Karpas-422 (cell line): Measurements from ENCODE around the gene SLF2. TPM values are rescaled to one million over a fixed set of nuclear protein-coding genes. Genes with fewer than 3 reads are reported as not detected.

Experiments
- DNase-seq: peaks from one replicate; pipeline ENCODE4 v3.0.0-alpha.2; 2015
- H2AFZ ChIP-seq: fragments of 200-600 bp; sonication (generic); 2 replicates; pipeline ENCODE4 v1.6.1; 2014; ENCODE audit warnings: antibody characterized with exemption, low read length, mixed read lengths
- H3K27ac ChIP-seq: fragments of 200-600 bp; sonication (generic); 2 replicates; pipeline ENCODE4 v1.5.1; 2014; ENCODE audit warnings: mild to moderate bottlenecking, low read length, moderate library complexity
- H3K27me3 ChIP-seq: fragments of 200-600 bp; sonication (generic); 2 replicates; pipeline ENCODE4 v1.6.1; 2014; ENCODE audit warnings: low read length, mixed read lengths
- H3K36me3 ChIP-seq: fragments of 200-600 bp; sonication (generic); 2 replicates; pipeline ENCODE4 v1.6.1; 2014; ENCODE audit warnings: low read length, mixed read lengths; ENCODE audit not compliant: insufficient read depth
- H3K4me1 ChIP-seq: fragments of 200-600 bp; sonication (generic); 2 replicates; pipeline ENCODE4 v1.6.1; 2014; ENCODE audit warnings: mild to moderate bottlenecking, low read length, mixed read lengths
- H3K4me2 ChIP-seq: fragments of 200-600 bp; sonication (generic); 2 replicates; pipeline ENCODE4 v1.6.1; 2014; ENCODE audit warnings: low read length, low read depth, mild to moderate bottlenecking; ENCODE audit not compliant: poor library complexity, severe bottlenecking
- H3K4me3 ChIP-seq: fragments of 200-600 bp; sonication (generic); 2 replicates; pipeline ENCODE4 v1.5.1; 2014; ENCODE audit warnings: mild to moderate bottlenecking, antibody characterized with exemption, low read length, mixed read lengths
- H3K79me2 ChIP-seq: fragments of 200-600 bp; sonication (generic); 2 replicates; pipeline ENCODE4 v1.6.1; 2014; ENCODE audit warnings: mild to moderate bottlenecking, low read length, mixed read lengths
- H3K9ac ChIP-seq: fragments of 200-600 bp; sonication (generic); 2 replicates; pipeline ENCODE4 v1.6.0; 2014; ENCODE audit warnings: low read length
- H3K9me2 ChIP-seq: fragments of 200-600 bp; sonication (generic), shearing (Covaris generic); replicated peaks from 2 replicates; pipeline ENCODE4 v1.6.0; 2014; ENCODE audit warnings: mild to moderate bottlenecking, low read length, moderate library complexity; ENCODE audit not compliant: insufficient read depth
- H3K9me3 ChIP-seq: fragments of 300-700, 200-600 bp; sonication (generic); 2 replicates; pipeline ENCODE4 v1.6.1; 2014; ENCODE audit warnings: low read length, mixed read lengths
- H4K20me1 ChIP-seq: fragments of 200-600 bp; sonication (generic); 2 replicates; pipeline ENCODE4 v1.6.1; 2014; ENCODE audit warnings: mild to moderate bottlenecking, antibody characterized with exemption, low read length, low read depth; ENCODE audit not compliant: insufficient read depth
- total RNA-seq: library from RNA; depleted of rRNA; stranded (reverse); fragments of >200 nt; shearing (Covaris generic); gene quantifications from 2 replicates; pipeline ENCODE4 v1.2.3, GENCODE V29; 2014; ENCODE audit warnings: low replicate concordance

SLF2 gene
- total RNA-seq, 1 experiment from 2014 or later: 52.4 TPM

DNA sequence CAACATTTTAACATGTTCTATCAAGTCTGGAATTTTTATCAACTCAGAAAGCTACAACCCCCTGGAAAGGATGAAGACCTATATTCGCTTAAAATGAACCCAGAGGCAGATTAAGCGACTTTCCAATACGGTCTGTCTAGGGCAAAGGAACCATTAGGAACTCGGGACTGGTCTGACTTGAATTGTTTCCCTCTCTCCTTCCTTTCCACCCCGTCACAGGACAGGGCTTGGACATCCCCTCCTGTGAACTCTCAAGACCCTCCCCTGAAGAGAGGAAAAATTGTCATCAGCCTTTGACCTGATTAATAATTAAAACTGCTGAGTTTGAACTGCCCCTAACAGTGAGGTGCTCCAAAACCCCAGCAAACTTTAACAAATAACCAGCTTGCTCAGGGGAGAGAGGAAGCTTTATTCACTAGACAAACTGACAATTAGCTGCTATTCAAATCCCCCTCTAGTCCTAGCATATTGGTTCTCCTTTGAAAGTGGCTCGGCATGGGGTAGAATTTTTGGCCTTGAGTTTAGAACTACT is 22.6 kb upstream of the SLF2 start:
- DNase-seq: no peak
- Histone ChIP-seq H3K4me1 (peaks cover 19% of the 10 kb centered on the region), H3K9me3 (no peaks in the 10 kb centered on the region), H4K20me1 (no peaks in the 10 kb centered on the region), H3K27ac (no peak overlapping the region), H3K27me3 (no peaks in the 10 kb centered on the region), H3K4me2 (no peak overlapping the region), H3K36me3 (no peaks in the 10 kb centered on the region), H3K79me2 (no peaks in the 10 kb centered on the region), H3K9ac (no peak overlapping the region), H3K9me2 (no peaks in the 10 kb centered on the region), H2AFZ (no peak overlapping the region), H3K4me3 (no peak overlapping the region)

DNA sequence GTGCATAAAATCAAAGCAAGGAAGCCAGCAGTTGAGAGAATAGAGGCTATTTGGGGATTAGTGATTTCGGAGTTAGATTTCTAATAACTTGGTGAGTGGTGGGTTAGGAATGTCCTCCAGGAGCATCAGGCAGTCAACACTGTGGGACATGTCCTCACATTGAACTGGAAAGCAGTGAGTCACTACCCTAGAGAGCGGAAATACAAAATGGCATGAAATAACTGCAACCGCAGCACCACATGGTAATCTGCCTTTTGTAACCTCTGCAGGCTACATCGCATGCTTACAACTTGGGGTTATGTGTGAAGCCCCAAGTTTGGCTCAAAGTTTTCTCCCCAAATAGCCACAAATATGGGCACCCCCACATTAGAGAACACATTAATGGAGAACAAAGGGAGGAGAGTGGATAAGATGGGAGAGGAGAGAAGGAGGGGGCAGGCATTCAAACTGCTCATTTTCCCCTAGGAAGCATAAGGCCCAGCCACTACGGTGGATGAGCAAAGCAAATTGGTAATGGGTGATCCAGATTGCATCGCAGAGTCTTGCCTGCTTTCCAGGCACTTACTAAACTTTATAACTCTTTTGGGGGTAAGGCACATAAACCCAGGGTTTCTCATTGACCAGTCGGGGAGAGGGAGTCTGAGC is 22.0 kb upstream of the SLF2 start:
- H2AFZ ChIP-seq: no peak overlapping the region
- peaks cover 25% of the 10 kb centered on the region for H3K4me1 ChIP-seq
- no peak overlapping the region for H3K9ac ChIP-seq
- H3K36me3 ChIP-seq: no peaks in the 10 kb centered on the region
- H3K4me3 ChIP-seq: no peak overlapping the region
- no peak overlapping the region for H3K4me2 ChIP-seq
- no peaks in the 10 kb centered on the region for H3K79me2 ChIP-seq
- no peaks in the 10 kb centered on the region for H3K9me3 ChIP-seq
- no peak overlapping the region for H3K27ac ChIP-seq
- no peaks in the 10 kb centered on the region for H3K9me2 ChIP-seq
- no peak for DNase-seq
- H4K20me1 ChIP-seq: no peaks in the 10 kb centered on the region
- no peaks in the 10 kb centered on the region for H3K27me3 ChIP-seq

DNA sequence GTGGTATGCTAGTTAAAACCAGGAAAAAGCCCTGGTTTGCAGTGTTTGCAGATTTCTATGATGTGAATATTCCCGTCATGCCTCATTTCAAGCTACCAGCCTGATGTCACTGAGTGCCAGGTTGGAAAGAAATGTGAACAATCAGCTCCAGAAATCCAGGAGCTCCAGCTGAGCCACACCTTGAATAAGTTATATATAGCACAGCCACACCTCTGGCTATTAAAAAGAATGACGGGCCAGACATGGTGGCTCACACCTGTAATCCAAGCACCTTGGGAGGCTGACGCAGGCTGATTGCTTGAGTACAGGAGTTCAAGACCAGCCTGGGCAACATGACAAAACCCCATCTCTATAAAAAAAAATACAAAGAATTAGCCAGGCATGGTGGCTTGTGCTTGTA is 18.7 kb upstream of the SLF2 start:
- H3K4me3 ChIP-seq: no peak overlapping the region
- H3K79me2 ChIP-seq: no peaks in the 10 kb centered on the region
- peak overlapping the region; percentile 90 for H3K27ac ChIP-seq
- 0 out of 2 replicates have a peak overlapping the region, but pooled peaks have one; percentile 63 for H2AFZ ChIP-seq
- DNase-seq: no peak
- peak overlapping the region; percentile 75 for H3K4me2 ChIP-seq
- no peaks in the 10 kb centered on the region for H3K27me3 ChIP-seq
- H4K20me1 ChIP-seq: no peaks in the 10 kb centered on the region
- peaks cover 35% of the 10 kb centered on the region for H3K4me1 ChIP-seq
- no peaks in the 10 kb centered on the region for H3K9me2 ChIP-seq
- no peaks in the 10 kb centered on the region for H3K36me3 ChIP-seq
- no peaks in the 10 kb centered on the region for H3K9me3 ChIP-seq
- no peak overlapping the region for H3K9ac ChIP-seq

DNA sequence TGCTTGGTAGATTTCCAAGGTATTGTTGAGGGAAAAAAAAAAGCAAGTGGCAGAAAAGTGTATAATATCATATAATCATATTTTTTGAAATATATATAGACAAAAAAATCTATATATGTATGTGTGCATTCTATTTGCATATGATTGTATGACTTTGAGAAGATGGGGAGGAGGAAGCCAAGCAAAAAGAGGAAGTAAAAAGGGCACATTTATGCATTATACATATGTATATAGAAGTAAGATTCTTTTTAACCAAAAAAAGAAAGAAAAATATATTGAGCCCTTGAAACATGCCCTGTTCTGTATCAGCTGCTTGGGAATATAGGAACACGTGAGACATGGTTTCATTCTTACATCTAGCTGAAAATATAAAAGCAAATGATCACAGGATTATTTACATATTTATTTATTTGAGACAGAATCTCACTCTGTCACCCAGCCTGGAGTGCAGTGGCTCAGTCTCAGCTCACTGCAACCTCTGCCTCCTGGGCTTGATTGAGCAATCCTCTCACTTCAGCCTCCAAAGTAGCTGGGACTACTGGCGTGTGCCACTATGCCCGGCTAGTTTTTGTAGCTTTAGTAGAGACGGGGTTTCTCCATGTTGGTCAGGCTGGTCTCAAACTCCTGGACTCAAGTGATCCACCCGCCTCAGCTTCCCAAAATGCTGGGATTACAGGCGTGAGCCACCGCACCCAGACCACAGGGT is 18.0 kb upstream of the SLF2 start:
- Histone ChIP-seq H3K9me2 (no peaks in the 10 kb centered on the region), H3K27ac (peak overlapping the region; percentile 90), H3K9me3 (no peaks in the 10 kb centered on the region), H3K4me1 (peaks cover 35% of the 10 kb centered on the region), H3K4me3 (peak overlapping the region; percentile 52), H3K4me2 (peak overlapping the region; percentile 75), H3K36me3 (no peaks in the 10 kb centered on the region), H3K9ac (peak overlapping the region; percentile 64), H4K20me1 (no peaks in the 10 kb centered on the region), H3K27me3 (no peaks in the 10 kb centered on the region), H3K79me2 (no peaks in the 10 kb centered on the region), H2AFZ (peak overlapping the region; percentile 86)
- peak; percentile 88 for DNase-seq

DNA sequence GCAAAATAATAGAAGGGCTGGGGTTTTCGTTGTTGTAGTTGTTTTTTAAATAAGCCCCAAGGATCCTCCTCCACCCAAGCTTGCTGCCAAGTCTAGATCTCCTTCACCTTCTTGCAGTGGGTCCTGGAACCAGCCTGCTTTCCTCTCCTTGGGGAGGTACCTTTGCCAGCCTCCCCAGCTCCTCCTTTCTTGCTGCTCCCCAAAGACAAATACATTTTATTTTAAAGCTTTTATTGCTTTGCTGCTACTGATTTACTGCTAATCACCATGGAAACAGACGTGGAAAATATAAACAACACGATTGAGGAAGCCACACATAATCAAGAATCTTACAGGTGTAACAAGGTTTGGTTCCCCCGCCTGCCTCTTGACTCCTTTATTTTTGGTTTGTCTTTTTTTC is 17.4 kb upstream of the SLF2 start:
- peak; percentile 70 for DNase-seq
- Histone ChIP-seq H3K4me2 (peak overlapping the region; percentile 75), H3K27me3 (no peaks in the 10 kb centered on the region), H3K4me3 (peak overlapping the region; percentile 52), H3K9me3 (no peaks in the 10 kb centered on the region), H3K79me2 (no peaks in the 10 kb centered on the region), H4K20me1 (no peaks in the 10 kb centered on the region), H3K9ac (peak overlapping the region; percentile 64), H3K9me2 (no peaks in the 10 kb centered on the region), H3K4me1 (peaks cover 35% of the 10 kb centered on the region), H3K36me3 (no peaks in the 10 kb centered on the region), H2AFZ (peak overlapping the region; percentile 86), H3K27ac (peak overlapping the region; percentile 90)

DNA sequence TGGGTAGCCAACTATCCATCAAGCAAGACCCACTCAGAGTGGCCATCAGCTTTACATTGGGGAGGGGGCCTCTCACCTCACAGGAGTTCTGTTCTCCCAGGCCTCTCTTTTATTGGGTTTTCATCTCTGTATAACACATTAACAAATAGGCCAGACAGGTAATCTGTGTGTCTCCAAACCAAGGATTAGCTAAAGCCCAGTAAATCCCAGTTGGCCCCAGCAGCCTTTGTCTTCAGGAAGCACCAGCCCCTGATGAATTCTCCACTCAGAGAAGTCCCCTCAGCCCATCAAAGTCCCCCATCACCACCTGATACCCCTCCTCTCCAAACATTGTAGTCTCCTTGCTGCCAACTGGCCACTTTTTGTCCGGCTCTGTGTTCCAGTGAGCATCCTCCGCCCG is 16.9 kb upstream of the SLF2 start:
- peak overlapping the region; percentile 52; the same call in 1 of the 2 replicates for H3K4me3 ChIP-seq
- no peaks in the 10 kb centered on the region for H3K79me2 ChIP-seq
- no peaks in the 10 kb centered on the region for H3K9me3 ChIP-seq
- H3K9ac ChIP-seq: peak overlapping the region; percentile 64
- no peak for DNase-seq
- H3K4me2 ChIP-seq: peak overlapping the region; percentile 75
- peaks cover 35% of the 10 kb centered on the region for H3K4me1 ChIP-seq
- H2AFZ ChIP-seq: peak overlapping the region; percentile 86
- peak overlapping the region; percentile 90 for H3K27ac ChIP-seq
- no peaks in the 10 kb centered on the region for H4K20me1 ChIP-seq
- H3K27me3 ChIP-seq: no peaks in the 10 kb centered on the region
- H3K9me2 ChIP-seq: no peaks in the 10 kb centered on the region
- H3K36me3 ChIP-seq: no peaks in the 10 kb centered on the region

DNA sequence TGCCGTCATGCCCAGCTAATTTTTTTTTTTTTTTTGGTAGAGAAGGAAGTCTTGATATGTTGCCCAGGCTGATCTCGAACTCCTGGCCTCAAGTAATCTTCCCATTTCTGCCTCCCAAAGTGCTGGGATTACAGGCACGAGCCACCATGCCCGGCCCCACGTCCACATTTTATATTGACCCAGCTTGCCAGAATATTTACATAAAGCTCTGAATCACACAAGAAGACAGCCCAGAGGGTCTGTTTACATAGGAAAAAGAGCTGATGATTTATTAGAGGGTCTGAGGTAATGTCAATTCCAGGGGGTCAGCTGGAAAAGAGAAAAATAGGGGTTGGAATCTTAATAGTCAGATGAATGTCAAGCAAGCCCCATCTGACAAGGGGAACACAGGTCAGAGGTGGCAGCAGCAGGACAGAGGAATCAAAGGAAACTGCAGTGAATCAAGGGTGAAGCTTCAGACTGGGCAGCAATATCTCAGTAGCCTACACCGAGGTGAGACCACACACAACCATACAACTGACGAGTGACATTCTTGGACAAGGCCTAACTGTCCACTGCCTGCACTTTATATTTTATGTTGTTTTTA is 15.8 kb upstream of the SLF2 start:
- Histone ChIP-seq H3K27ac (no peak overlapping the region), H3K4me1 (peaks cover 35% of the 10 kb centered on the region), H3K79me2 (no peaks in the 10 kb centered on the region), H2AFZ (no peak overlapping the region), H3K9me2 (no peaks in the 10 kb centered on the region), H3K4me2 (no peak overlapping the region), H3K9me3 (no peaks in the 10 kb centered on the region), H3K27me3 (no peaks in the 10 kb centered on the region), H3K4me3 (no peak overlapping the region), H4K20me1 (no peaks in the 10 kb centered on the region), H3K9ac (no peak overlapping the region), H3K36me3 (no peaks in the 10 kb centered on the region)
- no peak for DNase-seq

DNA sequence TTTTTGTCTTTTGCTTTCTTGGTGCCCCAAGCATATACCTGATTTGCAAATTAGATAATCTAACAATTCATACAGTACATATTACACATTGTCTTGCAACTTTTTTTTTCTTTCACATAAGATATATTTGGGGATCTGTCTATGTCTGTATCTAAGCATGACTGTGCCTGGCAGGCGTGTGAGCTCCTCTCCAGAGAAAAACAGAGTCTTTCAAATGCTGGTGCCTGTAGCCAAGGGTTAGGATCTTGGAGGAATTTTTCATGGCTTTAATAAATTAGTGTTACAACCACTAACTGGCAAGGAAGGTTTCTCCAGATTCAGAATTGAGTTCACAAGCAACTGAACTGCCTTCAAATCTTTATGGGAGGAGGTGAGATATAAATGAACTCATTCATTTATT is 14.8 kb upstream of the SLF2 start:
- H3K79me2 ChIP-seq: no peaks in the 10 kb centered on the region
- no peaks in the 10 kb centered on the region for H3K9me3 ChIP-seq
- no peak overlapping the region for H3K4me2 ChIP-seq
- H3K9me2 ChIP-seq: no peaks in the 10 kb centered on the region
- no peaks in the 10 kb centered on the region for H3K27me3 ChIP-seq
- H2AFZ ChIP-seq: peak overlapping the region; percentile 32; the same call in 1 of the 2 replicates
- no peak overlapping the region for H3K9ac ChIP-seq
- H3K4me1 ChIP-seq: peaks cover 35% of the 10 kb centered on the region
- H3K4me3 ChIP-seq: no peak overlapping the region
- H4K20me1 ChIP-seq: no peaks in the 10 kb centered on the region
- H3K36me3 ChIP-seq: no peaks in the 10 kb centered on the region
- no peak for DNase-seq
- H3K27ac ChIP-seq: no peak overlapping the region
